Mesendoderm (in vitro differentiated cells): ENCODE measurements around the gene TMEM150C.

Experiments used
- DNase-seq: peaks from one replicate; pipeline ENCODE4 v3.0.0; 2013
- H2AK5ac ChIP-seq: 2 replicates; pipeline ENCODE4 v1.6.1; 2013; ENCODE audit warnings: low read length, inconsistent platforms
- H2BK120ac ChIP-seq: 2 replicates; pipeline ENCODE4 v1.6.1; 2013; ENCODE audit warnings: low read depth, mild to moderate bottlenecking, low read length, moderate library complexity, mixed read lengths
- H2BK15ac ChIP-seq: replicated peaks from 2 replicates; pipeline ENCODE4 v1.6.1; 2013; ENCODE audit warnings: low read depth, mild to moderate bottlenecking, moderate library complexity
- H2BK5ac ChIP-seq: 2 replicates; pipeline ENCODE4 v1.6.1; 2013; ENCODE audit warnings: low read length, inconsistent platforms
- H3K18ac ChIP-seq: 2 replicates; pipeline ENCODE4 v1.6.1; 2013; ENCODE audit warnings: mild to moderate bottlenecking, low read length, mixed read lengths
- H3K23ac ChIP-seq: one replicate; pipeline ENCODE4 v1.6.1; 2013; ENCODE audit warnings: low read length
- H3K27ac ChIP-seq: 2 replicates; pipeline ENCODE4 v1.5.1; 2013; ENCODE audit warnings: low read depth, mild to moderate bottlenecking, inconsistent platforms, low read length, moderate library complexity
- H3K27me3 ChIP-seq: 2 replicates; pipeline ENCODE4 v1.6.1; 2013; ENCODE audit warnings: low read length, control low read depth, mild to moderate bottlenecking, inconsistent platforms; ENCODE audit not compliant: insufficient read depth, poor library complexity
- H3K36me3 ChIP-seq: 2 replicates; pipeline ENCODE4 v1.6.1; 2013; ENCODE audit warnings: low read length, inconsistent platforms; ENCODE audit not compliant: control insufficient read depth, insufficient read depth
- H3K4ac ChIP-seq: one replicate; pipeline ENCODE4 v1.6.1; 2013; ENCODE audit warnings: low read depth, mild to moderate bottlenecking, low read length, moderate library complexity
- H3K4me1 ChIP-seq: 2 replicates; pipeline ENCODE4 v1.6.1; 2013; ENCODE audit warnings: low read depth, low read length, inconsistent platforms; ENCODE audit not compliant: control insufficient read depth
- H3K4me2 ChIP-seq: 2 replicates; pipeline ENCODE4 v1.6.1; 2013; ENCODE audit warnings: low read length
- H3K4me3 ChIP-seq: 2 replicates; pipeline ENCODE4 v1.5.1; 2013; ENCODE audit warnings: mild to moderate bottlenecking, low read length
- H3K56ac ChIP-seq: one replicate; pipeline ENCODE4 v1.6.1; 2013; ENCODE audit warnings: low read length
- H3K79me1 ChIP-seq: 2 replicates; pipeline ENCODE4 v1.6.1; 2013; ENCODE audit warnings: low read length, inconsistent platforms
- H3K79me2 ChIP-seq: 2 replicates; pipeline ENCODE4 v1.6.1; 2013; ENCODE audit warnings: mild to moderate bottlenecking, low read length; ENCODE audit not compliant: control insufficient read depth, insufficient read depth
- H3K9ac ChIP-seq: 2 replicates; pipeline ENCODE4 v1.6.1; 2013; ENCODE audit warnings: low read length, inconsistent platforms
- H4K5ac ChIP-seq: one replicate; pipeline ENCODE4 v1.6.1; 2013; ENCODE audit warnings: low read length
- H4K8ac ChIP-seq: one replicate; pipeline ENCODE4 v1.6.1; 2013; ENCODE audit warnings: low read depth, mild to moderate bottlenecking, control low read depth, low read length, moderate library complexity
- WGBS: extraction: QIAGEN DNeasy Blood & Tissue Kit; methylation state at CpG from one replicate; pipeline ENCODE4 v1.1.7; 2013; ENCODE audit warnings: low lambda C conversion rate, missing lambda C conversion rate; ENCODE audit not compliant: insufficient coverage; ENCODE audit errors: extremely low coverage; 5-methylcytosine and 5-hydroxymethylcytosine counted together

Gene TMEM150C

GRCh38 chr4:82522472-82522871 is 39.3 kb downstream of the TMEM150C start:
- Histone ChIP-seq H3K79me2 (no peaks in the 10 kb centered on the region), H3K79me1 (no peaks in the 10 kb centered on the region)

GRCh38 chr4:82521283-82521682 is 40.5 kb downstream of the TMEM150C start:
- no peaks in the 10 kb centered on the region for H3K27me3 ChIP-seq
- H2BK5ac ChIP-seq = no peak overlapping the region
- no CpG with 5 or more reads among the region's 2 CpGs for WGBS
- no peak overlapping the region for H3K56ac ChIP-seq
- H4K5ac ChIP-seq = no peak overlapping the region
- H2AK5ac ChIP-seq = no peak overlapping the region
- no peak overlapping the region for H3K27ac ChIP-seq
- no peak overlapping the region for H2BK15ac ChIP-seq
- H3K9ac ChIP-seq = no peak overlapping the region
- H2BK120ac ChIP-seq = no peak overlapping the region
- no peaks in the 10 kb centered on the region for H3K79me2 ChIP-seq
- H3K4me1 ChIP-seq = peaks cover 8% of the 10 kb centered on the region
- no peak overlapping the region for H3K4ac ChIP-seq
- no peak overlapping the region for H3K4me2 ChIP-seq
- H3K79me1 ChIP-seq = no peaks in the 10 kb centered on the region
- H3K36me3 ChIP-seq = no peaks in the 10 kb centered on the region
- no peak overlapping the region for H4K8ac ChIP-seq
- H3K4me3 ChIP-seq = no peak overlapping the region
- H3K18ac ChIP-seq = no peak overlapping the region
- H3K23ac ChIP-seq = no peak overlapping the region
- no peak for DNase-seq

More at GRCh38 chr4:82522472-82522871, 39.3 kb downstream of the TMEM150C start:
- Histone ChIP-seq H3K27me3 (no peaks in the 10 kb centered on the region), H3K56ac (no peak overlapping the region), H3K18ac (no peak overlapping the region), H2BK15ac (no peak overlapping the region), H2AK5ac (no peak overlapping the region), H3K36me3 (no peaks in the 10 kb centered on the region), H3K27ac (no peak overlapping the region), H4K8ac (no peak overlapping the region), H3K4ac (no peak overlapping the region), H3K9ac (no peak overlapping the region), H3K23ac (no peak overlapping the region), H3K4me1 (peaks cover 8% of the 10 kb centered on the region), H2BK120ac (no peak overlapping the region), H4K5ac (no peak overlapping the region), H2BK5ac (no peak overlapping the region), H3K4me2 (no peak overlapping the region), H3K4me3 (no peak overlapping the region)
- DNase-seq = no peak
- WGBS = no CpG with 5 or more reads among the region's 4 CpGs

- Histone ChIP-seq H3K36me3 (no peaks in the 10 kb centered on the region), H3K4me2 (no peak overlapping the region), H2BK5ac (no peak overlapping the region), H3K4ac (no peak overlapping the region), H4K5ac (no peak overlapping the region), H2BK15ac (no peak overlapping the region), H3K9ac (no peak overlapping the region), H2AK5ac (no peak overlapping the region), H3K56ac (no peak overlapping the region), H3K4me1 (peaks cover 4% of the 10 kb centered on the region), H3K79me2 (no peaks in the 10 kb centered on the region), H3K18ac (no peak overlapping the region), H2BK120ac (no peak overlapping the region), H3K4me3 (no peak overlapping the region), H3K23ac (no peak overlapping the region), H3K27me3 (no peaks in the 10 kb centered on the region), H3K79me1 (no peaks in the 10 kb centered on the region), H3K27ac (no peak overlapping the region), H4K8ac (no peak overlapping the region)
- no CpG with 5 or more reads among the region's 2 CpGs for WGBS
- no peak for DNase-seq
Observed at GRCh38 chr4:82519776-82520175, 42.0 kb downstream of the TMEM150C start.

- no peak overlapping the region for H3K4ac ChIP-seq
- no peak overlapping the region for H3K56ac ChIP-seq
- H3K27ac ChIP-seq = no peak overlapping the region
- H3K27me3 ChIP-seq = no peaks in the 10 kb centered on the region
- no peak overlapping the region for H3K9ac ChIP-seq
- no peaks in the 10 kb centered on the region for H3K79me2 ChIP-seq
- H4K8ac ChIP-seq = no peak overlapping the region
- no CpG with 5 or more reads among the region's 3 CpGs for WGBS
- H3K23ac ChIP-seq = no peak overlapping the region
- no peak overlapping the region for H2AK5ac ChIP-seq
- no peak overlapping the region for H2BK5ac ChIP-seq
- H3K18ac ChIP-seq = no peak overlapping the region
- no peaks in the 10 kb centered on the region for H3K36me3 ChIP-seq
- H3K4me2 ChIP-seq = no peak overlapping the region
- no peak overlapping the region for H3K4me3 ChIP-seq
- no peak for DNase-seq
- H2BK15ac ChIP-seq = no peak overlapping the region
- H4K5ac ChIP-seq = no peak overlapping the region
- no peaks in the 10 kb centered on the region for H3K4me1 ChIP-seq
- H3K79me1 ChIP-seq = no peaks in the 10 kb centered on the region
- H2BK120ac ChIP-seq = no peak overlapping the region
Observed at GRCh38 chr4:82519072-82519471, 42.7 kb downstream of the TMEM150C start.

GRCh38 chr4:82517043-82517442 is 44.7 kb downstream of the TMEM150C start:
- Histone ChIP-seq H3K27ac (no peak overlapping the region), H3K79me1 (no peaks in the 10 kb centered on the region), H3K36me3 (no peaks in the 10 kb centered on the region), H4K8ac (no peak overlapping the region), H3K4me1 (no peaks in the 10 kb centered on the region), H2BK5ac (no peak overlapping the region), H3K23ac (no peak overlapping the region), H2BK120ac (no peak overlapping the region), H3K4me3 (no peak overlapping the region), H2BK15ac (no peak overlapping the region), H3K79me2 (no peaks in the 10 kb centered on the region), H3K4me2 (no peak overlapping the region), H3K4ac (no peak overlapping the region), H4K5ac (no peak overlapping the region), H3K9ac (no peak overlapping the region), H3K18ac (no peak overlapping the region), H3K56ac (no peak overlapping the region), H3K27me3 (no peaks in the 10 kb centered on the region), H2AK5ac (no peak overlapping the region)
- WGBS = no CpG with 5 or more reads among the region's 2 CpGs
- DNase-seq = no peak

- H3K23ac ChIP-seq = no peak overlapping the region
- H3K4me3 ChIP-seq = no peak overlapping the region
- no peaks in the 10 kb centered on the region for H3K79me1 ChIP-seq
- WGBS = no CpG with 5 or more reads among the region's 3 CpGs
- H2AK5ac ChIP-seq = no peak overlapping the region
- H3K9ac ChIP-seq = no peak overlapping the region
- no peak overlapping the region for H3K4ac ChIP-seq
- no peak for DNase-seq
- H4K8ac ChIP-seq = no peak overlapping the region
- no peaks in the 10 kb centered on the region for H3K79me2 ChIP-seq
- H3K18ac ChIP-seq = no peak overlapping the region
- H3K4me2 ChIP-seq = no peak overlapping the region
- H3K4me1 ChIP-seq = no peaks in the 10 kb centered on the region
- no peaks in the 10 kb centered on the region for H3K36me3 ChIP-seq
- no peak overlapping the region for H3K27ac ChIP-seq
- H3K27me3 ChIP-seq = no peaks in the 10 kb centered on the region
- no peak overlapping the region for H2BK120ac ChIP-seq
- H4K5ac ChIP-seq = no peak overlapping the region
- no peak overlapping the region for H3K56ac ChIP-seq
- H2BK15ac ChIP-seq = no peak overlapping the region
- no peak overlapping the region for H2BK5ac ChIP-seq
Observed at GRCh38 chr4:82515705-82516104, 46.1 kb downstream of the TMEM150C start.
